HepG2 (cell line): ENCODE measurements around the gene CYTH2. TPM values are rescaled to one million over a fixed set of nuclear protein-coding genes. Genes with fewer than 3 reads are reported as not detected.

Experiments used
- ATAC-seq: fragments of 200-7000 bp; cut with Tn5 transposase; 3 replicates; pipeline ENCODE4 v1.9.1; 2020; ENCODE audit warnings: mild to moderate bottlenecking, moderate library complexity
- BruUV-seq: library from RNA; stranded (reverse); fragments of 400-500 nt; replicated peaks from 2 replicates; lab custom pipeline; 2021; lab: Mats Ljungman, UMichigan
- CTCF ChIA-PET: fragments of 300-600 bp; formaldehyde crosslinking; extraction: SDS; loops from one replicate; lab custom pipeline; 2021; ENCODE audit warnings: low total read pairs, inconsistent platforms, low intra/inter-chr PET ratio; lab: Yijun Ruan, JAX
- POLR2A ChIA-PET: fragments of 350-600 bp; sonication (Branson Sonifier 250); formaldehyde crosslinking; loops from one replicate; lab custom pipeline; 2020; ENCODE audit warnings: antibody characterized with exemption, inconsistent platforms; lab: Yijun Ruan, JAX
- DNase-seq: peaks from one replicate; pipeline ENCODE4 v3.0.0-alpha.2; 2015; ENCODE audit warnings: low spot score
- FAIRE-seq: peaks from 3 replicates; lab custom pipeline; 2011; peaks lifted over from hg19 to GRCh38; lab: Jason Lieb, UNC
- H2AFZ ChIP-seq: one replicate; pipeline ENCODE4 v1.6.1; 2011; ENCODE audit warnings: low read length, inconsistent platforms
- H3K27ac ChIP-seq: fragments of 300-600 bp; 3 replicates; pipeline ENCODE4 v1.8.0; 2011; ENCODE audit warnings: mixed run types, mild to moderate bottlenecking, mixed read lengths, low read length, inconsistent platforms; ENCODE audit not compliant: insufficient read depth; ENCODE audit errors: extremely low read length
- H3K27me3 ChIP-seq, 2 experiments: fragments of 200-600 bp in 1 of 2; 2 replicates in 1 of 2; 3 replicates in 1 of 2; pipeline versions ENCODE4 v1.6.0 to v1.8.0; 2011; ENCODE audit warnings: low read length in 2 of 2, mild to moderate bottlenecking in 2 of 2, moderate library complexity in 2 of 2, inconsistent platforms in 1 of 2; ENCODE audit not compliant: insufficient read depth in 2 of 2, control insufficient read depth in 1 of 2
- H3K36me3 ChIP-seq, 2 experiments: fragments of 200-600 bp in 1 of 2; replicated peaks in 1 of 2; 2 replicates in 1 of 2; 3 replicates in 1 of 2; pipeline versions ENCODE4 v1.5.1 to v1.8.0; 2011; ENCODE audit warnings: low read length in 2 of 2, inconsistent platforms in 1 of 2; ENCODE audit not compliant: insufficient read depth in 2 of 2, control insufficient read depth in 1 of 2
- H3K4me1 ChIP-seq: 2 replicates; pipeline ENCODE4 v1.5.1; 2012; ENCODE audit warnings: low read length, inconsistent platforms; ENCODE audit not compliant: insufficient read depth
- H3K4me2 ChIP-seq: 2 replicates; pipeline ENCODE4 v1.6.0; 2011; ENCODE audit warnings: low read depth, low read length, inconsistent platforms
- H3K4me3 ChIP-seq, 3 experiments: fragments of 200-600 bp in 1 of 3; sonication (generic), shearing (Covaris generic) in 1 of 3; replicated peaks in 1 of 3; 2 replicates each; pipeline ENCODE4 v1.5.1; 2011 to 2016; ENCODE audit warnings: low read length in 3 of 3, inconsistent platforms in 2 of 3, low read depth in 2 of 3, mild to moderate bottlenecking in 2 of 3, control low read depth in 1 of 3, mixed read lengths in 1 of 3; ENCODE audit not compliant: insufficient read depth in 1 of 3
- H3K79me2 ChIP-seq: one replicate; pipeline ENCODE4 v1.6.1; 2011; ENCODE audit warnings: low read length, inconsistent platforms; ENCODE audit not compliant: insufficient read depth
- H3K9ac ChIP-seq: 2 replicates; pipeline ENCODE4 v1.6.0; 2011; ENCODE audit warnings: mild to moderate bottlenecking, low read depth, low read length, inconsistent platforms; ENCODE audit not compliant: insufficient read depth
- H3K9me3 ChIP-seq: 2 replicates; pipeline ENCODE4 v1.5.1; 2012; ENCODE audit warnings: mild to moderate bottlenecking, low read length
- H4K20me1 ChIP-seq: 2 replicates; pipeline ENCODE4 v1.6.0; 2011; ENCODE audit warnings: inconsistent platforms, mild to moderate bottlenecking, low read length, moderate library complexity; ENCODE audit not compliant: insufficient read depth
- CERS6 ChIP-seq: sonication (generic); formaldehyde crosslinking; IDR thresholded peaks from 2 replicates; pipeline ENCODE4 v1.5.0; 2020; ENCODE audit warnings: missing genetic modification reagents
- CTCF ChIP-seq: sonication (generic); formaldehyde crosslinking; IDR thresholded peaks from 2 replicates; pipeline ENCODE4 v1.5.0; 2020; ENCODE audit warnings: mild to moderate bottlenecking, missing genetic modification reagents, moderate library complexity
- WGBS: methylation state at CpG from one replicate; pipeline ENCODE4 v1.1.6; 2017; ENCODE audit warnings: low lambda C conversion rate; 5-methylcytosine and 5-hydroxymethylcytosine counted together
- in situ Hi-C: cut with HindIII; loops from 2 replicates; pipeline ENCODE4 v1.10.0; 2017; ENCODE audit warnings: low pct_unique_long_range_greater_than_20kb; ENCODE audit not compliant: extremely low pct_ligation_motif_present
- intact Hi-C: fragments of 100-400 bp; cut with micrococcal nuclease; formaldehyde crosslinking; loops from one replicate; pipeline ENCODE4 v1.10.0; 2022; ENCODE audit not compliant: unreplicated experiment
- polyA plus RNA-seq, 8 experiments: library from polyadenylated mRNA; depleted of rRNA in 3 of 8; stranded (reverse) in 7 of 8; unstranded in 1 of 8; fragments of >200 nt; fragmentation: Illumina TruSeq in 4 of 8; extraction: Trizol in 4 of 8; gene quantifications; 2 replicates each; pipeline versions ENCODE4 v1.2.1 to v1.2.3, GENCODE V29; 2011 to 2016; ENCODE audit warnings: low read depth in 4 of 8, missing spikeins in 1 of 8, mixed read lengths in 1 of 8; ENCODE audit not compliant: insufficient read depth in 1 of 8
- total RNA-seq, 5 experiments: library from RNA; depleted of rRNA; stranded (reverse); fragments of >200 nt; fragmentation: Illumina TruSeq; extraction: Trizol; gene quantifications; 2 replicates each; pipeline ENCODE4 v1.2.3, GENCODE V29; 2016; ENCODE audit warnings: low read depth in 1 of 5

Gene CYTH2
- total and polyA plus RNA-seq, 2 of the 13 experiments (the other 11 are each of a cell fraction or from before 2014, with no cell fraction given) = 16.5 to 39.3 TPM

GRCh38 chr19:48466561-48467325 is 2.4 kb upstream of the CYTH2 start:
- intact Hi-C loops (no loop called here), in situ Hi-C loops (no loop called here)
- POLR2A ChIA-PET = interaction anchor here (1.0 kb wide), 1 partner anchor 21 kb away, joined by 3 read pairs; no protein-coding TSS in a partner anchor
- no peaks in the 10 kb centered on the region for H3K9me3 ChIP-seq
- ATAC-seq (no peak), FAIRE-seq (no peak), DNase-seq (no peak)
- H3K27ac ChIP-seq = no peak overlapping the region
- TF ChIP-seq CTCF (CRISPR knock-in tag) (0 out of 2 replicates have a peak, but pooled peaks have one; percentile 7), CERS6 (CRISPR knock-in tag) (no peak)
- no TSS peak for BruUV-seq
- peaks cover 5% of the 10 kb centered on the region for H3K79me2 ChIP-seq
- H3K4me1 ChIP-seq = peaks cover 17% of the 10 kb centered on the region
- no peaks in the 10 kb centered on the region; a peak in 1 of 5 replicates for H3K27me3 ChIP-seq
- 29% methylated on average over 8 of the region's 16 CpGs for WGBS
- H4K20me1 ChIP-seq = no peaks in the 10 kb centered on the region; the same call in 1 of the 2 replicates
- H3K36me3 ChIP-seq = peaks cover 5 to 13% of the 10 kb centered on the region in 2 experiments; a peak in 4 of 5 replicates
- H3K4me2 ChIP-seq = no peak overlapping the region
- CTCF ChIA-PET = no interaction called here
- no peak overlapping the region for H2AFZ ChIP-seq
- H3K4me3 ChIP-seq = no peak overlapping the region
- no peak overlapping the region for H3K9ac ChIP-seq
